ENCODE results near the gene KNOP1. TPM values are rescaled to one million over a fixed set of nuclear protein-coding genes. Genes with fewer than 3 reads are reported as not detected.

Gene KNOP1
- polyA plus RNA-seq, 3 donors = 1.5 to 2.8 (median 2.4) TPM

- intact Hi-C loops (cut with micrococcal nuclease) = no loop called here
- no peak overlapping the region for H3K4me3 ChIP-seq (replicated peaks in 1 of 3; ENCODE audit: low read depth in 2 of 3, low read length in 3 of 3)
- peaks cover 44 to 81% of the 10 kb centered on the region in 2 donors for H3K36me3 ChIP-seq (replicated peaks in 1 of 2; ENCODE audit: control insufficient read depth in 1 of 2, insufficient read depth in 2 of 2, low read length in 2 of 2)
- H3K4me2 ChIP-seq (replicated peaks; ENCODE audit: extremely low read depth, low read length, poor library complexity, severe bottlenecking) = no peak overlapping the region
- no peak for TF ChIP-seq CTCF (IDR thresholded peaks at IDR 0.05)
- Mint-ChIP-seq H3K36me3 (peaks cover 46 to 66% of the 10 kb centered on the region in 2 donors), H3K27me3 (ENCODE audit: low read depth in 3 of 3) (peaks cover 0 to 2% (median 0%) of the 10 kb centered on the region in 3 donors), H3K4me1 (no peaks in the 10 kb centered on the region), H3K27ac (no peak overlapping the region), H3K9me3 (no peaks in the 10 kb centered on the region), H3K4me3 (no peak overlapping the region)
- no peaks in the 10 kb centered on the region for H3K27me3 ChIP-seq (ENCODE audit: control insufficient read depth in 2 of 2, insufficient read depth in 2 of 2, low read length in 2 of 2)
- H2AFZ ChIP-seq (ENCODE audit: insufficient read depth, low read depth, low read length, poor library complexity, severe bottlenecking) = no peak overlapping the region
- WGBS (ENCODE audit: insufficient coverage) = no CpG with 5 or more reads among the region's 5 CpGs
- H3K9ac ChIP-seq (ENCODE audit: insufficient read depth, low read length, poor library complexity, severe bottlenecking) = no peak overlapping the region
- DNase-seq = no peak
- no peaks in the 10 kb centered on the region for H3K79me2 ChIP-seq (ENCODE audit: insufficient read depth, low read length)
- H3K4me1 ChIP-seq (ENCODE audit: control insufficient read depth in 1 of 2, insufficient read depth in 2 of 2, low read length in 2 of 2) = no peaks in the 10 kb centered on the region
- no peaks in the 10 kb centered on the region for H3K9me3 ChIP-seq (replicated peaks in 1 of 2; ENCODE audit: control insufficient read depth in 1 of 2, insufficient read depth in 1 of 2, low read length in 2 of 2)
- no peak overlapping the region for H3K27ac ChIP-seq (ENCODE audit: low read depth in 1 of 2, low read length in 2 of 2)
- no peaks in the 10 kb centered on the region for H4K20me1 ChIP-seq (ENCODE audit: insufficient read depth, low read length)
Measured at GRCh38 chr16:19674485-19674884, 43.5 kb downstream of the KNOP1 start.

GRCh38 chr16:19672378-19672777 lies 45.6 kb downstream of the KNOP1 start:
- no peak for TF ChIP-seq CTCF (IDR thresholded peaks at IDR 0.05)
- no peaks in the 10 kb centered on the region for H3K79me2 ChIP-seq (ENCODE audit: insufficient read depth, low read length)

More at GRCh38 chr16:19672378-19672777, 45.6 kb downstream of the KNOP1 start:
- Histone ChIP-seq H3K9me3 (replicated peaks in 1 of 2; ENCODE audit: control insufficient read depth in 1 of 2, insufficient read depth in 1 of 2, low read length in 2 of 2) (no peaks in the 10 kb centered on the region), H3K27ac (ENCODE audit: low read depth in 1 of 2, low read length in 2 of 2) (no peak overlapping the region), H3K36me3 (replicated peaks in 1 of 2; ENCODE audit: control insufficient read depth in 1 of 2, insufficient read depth in 2 of 2, low read length in 2 of 2) (peaks cover 44 to 93% of the 10 kb centered on the region in 2 donors), H2AFZ (ENCODE audit: insufficient read depth, low read depth, low read length, poor library complexity, severe bottlenecking) (no peak overlapping the region), H3K4me1 (ENCODE audit: control insufficient read depth in 1 of 2, insufficient read depth in 2 of 2, low read length in 2 of 2) (no peaks in the 10 kb centered on the region), H3K4me2 (replicated peaks; ENCODE audit: extremely low read depth, low read length, poor library complexity, severe bottlenecking) (no peak overlapping the region), H4K20me1 (ENCODE audit: insufficient read depth, low read length) (no peaks in the 10 kb centered on the region), H3K4me3 (replicated peaks in 1 of 3; ENCODE audit: low read depth in 2 of 3, low read length in 3 of 3) (no peak overlapping the region), H3K9ac (ENCODE audit: insufficient read depth, low read length, poor library complexity, severe bottlenecking) (no peak overlapping the region), H3K27me3 (ENCODE audit: control insufficient read depth in 2 of 2, insufficient read depth in 2 of 2, low read length in 2 of 2) (no peaks in the 10 kb centered on the region)
- peaks cover 63 to 83% of the 10 kb centered on the region in 2 donors for H3K36me3 Mint-ChIP-seq
- WGBS (ENCODE audit: insufficient coverage) = 100% methylated on average over 2 of the region's 4 CpGs
- no peak overlapping the region for H3K4me3 Mint-ChIP-seq
- H3K9me3 Mint-ChIP-seq = no peaks in the 10 kb centered on the region
- no peak for DNase-seq
- intact Hi-C loops (cut with micrococcal nuclease) = no loop called here
- H3K4me1 Mint-ChIP-seq = no peaks in the 10 kb centered on the region
- H3K27me3 Mint-ChIP-seq (ENCODE audit: low read depth in 3 of 3) = peaks cover 0 to 2% (median 0%) of the 10 kb centered on the region in 3 donors
- H3K27ac Mint-ChIP-seq = peak overlapping the region in 2 of 7 donors; percentile 18 to 27
